HL-60/S4 (cell line): ENCODE results near the gene GHRHR.

Source experiments
- in situ Hi-C: fragments of 300-500 bp; cut with MboI; formaldehyde crosslinking; loops from 2 replicates; pipeline ENCODE4 v1.14.3; 2022; ENCODE audit warnings: low sequenced_read_pairs

The GHRHR gene

GRCh38 chr7:30983042-30983913, 19.5 kb downstream of the GHRHR start:
- in situ Hi-C loops, result no loop called here

GRCh38 chr7:30983914-30984247, 20.1 kb downstream of the GHRHR start:
- in situ Hi-C loops, result no loop called here

- in situ Hi-C loops, result no loop called here
Observed at GRCh38 chr7:30984359-30985107, 20.8 kb downstream of the GHRHR start.

- in situ Hi-C loops, result no loop called here
Observed at GRCh38 chr7:30985756-30986155, 22.0 kb downstream of the GHRHR start.

- in situ Hi-C loops, result no loop called here
Observed at GRCh38 chr7:30986331-30986730, 22.6 kb downstream of the GHRHR start.

- in situ Hi-C loops, result no loop called here
Observed at GRCh38 chr7:30986738-30987137, 23.0 kb downstream of the GHRHR start.

- in situ Hi-C loops, result no loop called here
Observed at GRCh38 chr7:30987178-30987577, 23.4 kb downstream of the GHRHR start.

GRCh38 chr7:30987936-30988335, 24.2 kb downstream of the GHRHR start:
- in situ Hi-C loops, result no loop called here

GRCh38 chr7:30988351-30989005, 24.7 kb downstream of the GHRHR start:
- in situ Hi-C loops, result no loop called here

GRCh38 chr7:30989008-30989823, 25.5 kb downstream of the GHRHR start:
- in situ Hi-C loops, result no loop called here

- in situ Hi-C loops, result no loop called here
Observed at GRCh38 chr7:30989824-30990672, 26.3 kb downstream of the GHRHR start.

GRCh38 chr7:30990673-30991170, 27.0 kb downstream of the GHRHR start:
- in situ Hi-C loops, result no loop called here

GRCh38 chr7:30992414-30992813, 28.7 kb downstream of the GHRHR start:
- in situ Hi-C loops, result no loop called here

GRCh38 chr7:30994206-30995100, 30.7 kb downstream of the GHRHR start:
- in situ Hi-C loops, result no loop called here

- in situ Hi-C loops, result no loop called here
Observed at GRCh38 chr7:30995536-30995935, 31.8 kb downstream of the GHRHR start.

- in situ Hi-C loops, result no loop called here
Observed at GRCh38 chr7:30996256-30996655, 32.5 kb downstream of the GHRHR start.

GRCh38 chr7:30996883-30997282, 33.1 kb downstream of the GHRHR start:
- in situ Hi-C loops, result no loop called here

GRCh38 chr7:30997316-30997715, 33.6 kb downstream of the GHRHR start:
- in situ Hi-C loops, result no loop called here

GRCh38 chr7:30998180-30998579, 34.4 kb downstream of the GHRHR start:
- in situ Hi-C loops, result no loop called here
